ENCODE results near the gene NPC1.

DNA sequence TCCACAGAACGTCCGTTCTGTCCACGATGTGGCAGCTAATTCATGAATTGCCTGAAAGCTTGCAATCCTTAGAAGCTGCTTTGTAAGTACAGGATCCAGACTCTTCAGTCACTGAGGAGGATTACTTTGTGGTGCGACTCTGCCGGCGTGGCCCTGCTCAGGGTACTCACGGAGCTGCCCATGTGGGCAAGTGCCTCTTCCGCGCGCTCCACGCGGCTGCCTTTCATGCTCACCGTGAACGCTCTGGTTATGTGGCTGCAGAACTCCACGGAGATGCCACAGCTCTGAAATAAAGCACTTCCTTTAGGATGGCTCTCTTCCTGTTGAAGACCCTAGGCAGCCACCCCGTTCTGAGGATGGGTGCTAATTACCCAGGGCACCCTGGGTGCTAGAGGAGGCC, 52.0 kb downstream of the NPC1 start:
- TF ChIP-seq JUN (IDR thresholded peaks at IDR 0.05; ENCODE audit: borderline replicate concordance, insufficient read depth, insufficient read length, low read depth) (no peak), POLR2A (IDR thresholded peaks at IDR 0.05; ENCODE audit: low read depth, low read length) (no peak)
- TF ChIP-seq, protein P1, sequence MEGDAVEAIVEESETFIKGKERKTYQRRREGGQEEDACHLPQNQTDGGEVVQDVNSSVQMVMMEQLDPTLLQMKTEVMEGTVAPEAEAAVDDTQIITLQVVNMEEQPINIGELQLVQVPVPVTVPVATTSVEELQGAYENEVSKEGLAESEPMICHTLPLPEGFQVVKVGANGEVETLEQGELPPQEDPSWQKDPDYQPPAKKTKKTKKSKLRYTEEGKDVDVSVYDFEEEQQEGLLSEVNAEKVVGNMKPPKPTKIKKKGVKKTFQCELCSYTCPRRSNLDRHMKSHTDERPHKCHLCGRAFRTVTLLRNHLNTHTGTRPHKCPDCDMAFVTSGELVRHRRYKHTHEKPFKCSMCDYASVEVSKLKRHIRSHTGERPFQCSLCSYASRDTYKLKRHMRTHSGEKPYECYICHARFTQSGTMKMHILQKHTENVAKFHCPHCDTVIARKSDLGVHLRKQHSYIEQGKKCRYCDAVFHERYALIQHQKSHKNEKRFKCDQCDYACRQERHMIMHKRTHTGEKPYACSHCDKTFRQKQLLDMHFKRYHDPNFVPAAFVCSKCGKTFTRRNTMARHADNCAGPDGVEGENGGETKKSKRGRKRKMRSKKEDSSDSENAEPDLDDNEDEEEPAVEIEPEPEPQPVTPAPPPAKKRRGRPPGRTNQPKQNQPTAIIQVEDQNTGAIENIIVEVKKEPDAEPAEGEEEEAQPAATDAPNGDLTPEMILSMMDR (IDR thresholded peaks at IDR 0.05; ENCODE audit: extremely low read depth in 1 of 2, insufficient read depth in 1 of 2, low read depth in 1 of 2, low read length in 2 of 2): no peak
- TF ChIP-seq, protein P2, sequence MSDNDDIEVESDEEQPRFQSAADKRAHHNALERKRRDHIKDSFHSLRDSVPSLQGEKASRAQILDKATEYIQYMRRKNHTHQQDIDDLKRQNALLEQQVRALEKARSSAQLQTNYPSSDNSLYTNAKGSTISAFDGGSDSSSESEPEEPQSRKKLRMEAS (IDR thresholded peaks at IDR 0.05; ENCODE audit: insufficient read depth, insufficient read length): no peak

All from endothelial cell of umbilical vein (primary cell).